Prostate gland (tissue), 2 donors: ENCODE data around the gene ALK. TPM values are rescaled to one million over a fixed set of nuclear protein-coding genes. Genes with fewer than 3 reads are reported as not detected.

Experiments
- DNase-seq: peaks from one replicate; pipeline ENCODE4 v3.0.0-alpha.2; 2019; ENCODE audit warnings: low spot score
- H3K27ac ChIP-seq, 2 donors: fragments of 200-600 bp; sonication (generic); 2 replicates each; pipeline ENCODE4 v1.5.1; 2017 to 2019
- H3K27me3 ChIP-seq: fragments of 200-600 bp; sonication (generic); replicated peaks from 2 replicates; pipeline ENCODE4 v1.5.1; 2019; ENCODE audit not compliant: insufficient read depth
- H3K36me3 ChIP-seq, 2 donors: fragments of 200-600 bp; sonication (generic); 1 replicate in 1 of 2; 2 replicates in 1 of 2; pipeline versions ENCODE4 v1.5.1 to v1.8.1; 2017 to 2019
- H3K4me1 ChIP-seq: fragments of 200-600 bp; sonication (generic); replicated peaks from 2 replicates; pipeline ENCODE4 v1.5.1; 2019
- H3K4me3 ChIP-seq, 2 donors: fragments of 200-600 bp; sonication (generic); 2 replicates each; pipeline ENCODE4 v1.5.1; 2017 to 2019
- H3K9me3 ChIP-seq: fragments of 200-600 bp; sonication (generic); 2 replicates; pipeline ENCODE4 v1.5.1; 2017
- CTCF ChIP-seq, 4 experiments: fragments of 200-600 bp in 2 of 4; fragments of 450-650 bp in 2 of 4; sonication (generic) in 2 of 4; IDR thresholded peaks; 1 replicate in 3 of 4; 2 replicates in 1 of 4; pipeline ENCODE4 v1.5.1; 2016 to 2019; ENCODE audit warnings: antibody characterized with exemption in 4 of 4, mild to moderate bottlenecking in 2 of 4, moderate library complexity in 2 of 4
- POLR2A ChIP-seq: fragments of 450-650 bp; IDR thresholded peaks from one replicate; pipeline ENCODE4 v1.6.1; 2016; ENCODE audit warnings: antibody characterized with exemption, mild to moderate bottlenecking
- POLR2AphosphoS5 ChIP-seq: sonication (generic); formaldehyde crosslinking; IDR thresholded peaks from one replicate; pipeline ENCODE4 v1.6.1; 2017; ENCODE audit warnings: antibody characterized with exemption
- WGBS: methylation state at CpG from one replicate; pipeline ENCODE4 v1.1.5; 2018; 5-methylcytosine and 5-hydroxymethylcytosine counted together
- intact Hi-C: fragments of 100-400 bp; cut with DNase I; formaldehyde crosslinking; loops from one replicate; pipeline ENCODE4 v1.14.2; 2022
- total RNA-seq, 2 donors: library from RNA; depleted of rRNA; stranded (reverse); fragments of >200 nt; gene quantifications; one replicate each; pipeline ENCODE4 v1.1.0, GENCODE V29; 2016

The ALK gene
- total RNA-seq, 2 donors from 2014 or later, result 0.14 to 1.2 TPM

- H3K27ac ChIP-seq, result no peak overlapping the region
- no peak for DNase-seq
- H3K4me1 ChIP-seq, result no peaks in the 10 kb centered on the region
- WGBS, result 88% methylated on average over 1 of the region's 1 CpG
- no peaks in the 10 kb centered on the region for H3K36me3 ChIP-seq
- H3K27me3 ChIP-seq, result no peaks in the 10 kb centered on the region
- intact Hi-C loops, result no loop called here
- H3K4me3 ChIP-seq, result no peak overlapping the region
- no peaks in the 10 kb centered on the region for H3K9me3 ChIP-seq
- no peak for TF ChIP-seq POLR2A
- no peak for TF ChIP-seq POLR2AphosphoS5
- TF ChIP-seq CTCF (IDR thresholded peaks at IDR 0.05), result no peak
Measured at GRCh38 chr2:29489568-29489967, 431.8 kb downstream of the ALK start.

DNA sequence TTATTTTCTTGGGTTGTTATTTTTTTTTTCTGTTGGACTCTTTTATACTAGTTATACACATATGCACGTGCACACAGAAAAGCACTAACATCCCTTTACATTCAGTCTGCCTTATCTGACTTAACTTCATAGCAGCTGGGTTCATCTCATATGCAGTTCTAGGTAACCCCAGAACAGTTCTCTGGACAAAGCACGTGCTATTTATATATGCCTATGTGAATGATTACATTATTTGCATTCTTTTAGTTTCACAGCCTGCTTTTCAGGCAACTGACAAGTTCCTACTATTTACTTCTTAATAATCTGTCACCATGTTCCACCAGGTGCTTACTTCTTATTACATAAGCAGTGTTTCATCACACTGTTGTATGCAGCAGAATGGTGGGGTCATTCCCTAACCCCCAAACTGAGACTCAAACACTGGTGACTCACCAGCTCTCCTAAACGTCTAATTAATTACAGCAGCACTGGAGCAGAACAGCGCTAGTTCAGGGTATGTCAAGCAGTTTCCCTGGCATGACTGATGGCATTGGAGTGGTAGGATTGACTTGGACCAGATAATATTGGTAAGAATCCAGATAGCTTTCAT, 433.3 kb downstream of the ALK start:
- intact Hi-C loops, result no loop called here
- H3K9me3 ChIP-seq, result no peaks in the 10 kb centered on the region
- no peak for TF ChIP-seq CTCF (IDR thresholded peaks at IDR 0.05)
- TF ChIP-seq POLR2A, result no peak
- H3K27ac ChIP-seq, result no peak overlapping the region
- H3K4me3 ChIP-seq, result no peak overlapping the region
- WGBS, result 56% methylated on average over 4 of the region's 4 CpGs
- no peaks in the 10 kb centered on the region for H3K36me3 ChIP-seq
- H3K27me3 ChIP-seq, result no peaks in the 10 kb centered on the region
- no peaks in the 10 kb centered on the region for H3K4me1 ChIP-seq
- DNase-seq, result no peak

DNA sequence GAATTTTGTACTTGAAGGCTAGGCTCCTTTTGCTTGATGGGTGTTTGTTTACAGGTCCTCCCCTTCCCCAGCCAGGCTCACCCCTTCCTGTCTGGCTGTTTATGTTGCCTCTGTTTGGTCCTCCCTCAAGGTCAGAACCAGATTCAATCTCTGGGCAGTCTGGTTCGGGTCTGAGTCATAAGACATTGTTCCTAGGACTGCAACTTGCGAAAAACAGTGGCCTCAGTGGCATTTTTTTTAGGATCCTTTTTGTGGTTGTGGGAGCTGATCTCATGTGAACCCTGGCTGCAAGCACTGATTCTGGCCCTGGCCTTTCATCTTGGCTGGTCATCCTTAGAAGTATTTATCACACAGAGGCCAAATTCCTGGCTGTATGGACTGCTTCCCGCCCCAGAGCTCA, 435.8 kb downstream of the ALK start:
- H3K27me3 ChIP-seq, result no peaks in the 10 kb centered on the region
- intact Hi-C loops, result no loop called here
- WGBS, result 58% methylated on average over 3 of the region's 3 CpGs
- no peaks in the 10 kb centered on the region for H3K36me3 ChIP-seq
- no peak for TF ChIP-seq POLR2A
- TF ChIP-seq CTCF (IDR thresholded peaks at IDR 0.05), result no peak
- no peak for TF ChIP-seq POLR2AphosphoS5
- DNase-seq, result no peak
- H3K4me3 ChIP-seq, result no peak overlapping the region
- no peaks in the 10 kb centered on the region for H3K9me3 ChIP-seq
- no peak overlapping the region for H3K27ac ChIP-seq
- H3K4me1 ChIP-seq, result no peaks in the 10 kb centered on the region

- TF ChIP-seq POLR2AphosphoS5, result no peak
- no peak for TF ChIP-seq CTCF (IDR thresholded peaks at IDR 0.05)
- no peak for TF ChIP-seq POLR2A
- Histone ChIP-seq H3K27me3 (no peaks in the 10 kb centered on the region), H3K9me3 (no peaks in the 10 kb centered on the region), H3K27ac (no peak overlapping the region), H3K4me1 (no peaks in the 10 kb centered on the region), H3K4me3 (no peak overlapping the region), H3K36me3 (no peaks in the 10 kb centered on the region)
- no peak for DNase-seq
- intact Hi-C loops, result no loop called here
Measured at GRCh38 chr2:29485117-29485516, 436.3 kb downstream of the ALK start.

- intact Hi-C loops, result no loop called here
- H3K9me3 ChIP-seq, result no peaks in the 10 kb centered on the region
- 79% methylated on average over 3 of the region's 3 CpGs for WGBS
- TF ChIP-seq POLR2A, result no peak
- TF ChIP-seq CTCF (IDR thresholded peaks at IDR 0.05), result no peak
- TF ChIP-seq POLR2AphosphoS5, result no peak
- H3K36me3 ChIP-seq, result no peaks in the 10 kb centered on the region
- no peak for DNase-seq
- H3K4me3 ChIP-seq, result no peak overlapping the region
- H3K4me1 ChIP-seq, result no peaks in the 10 kb centered on the region
- no peak overlapping the region for H3K27ac ChIP-seq
- H3K27me3 ChIP-seq, result no peaks in the 10 kb centered on the region
Measured at GRCh38 chr2:29482867-29483266, 438.5 kb downstream of the ALK start.
